Activated B cell treated with CpG ODN at 0.5 μM for 24 hours (primary cell): ENCODE measurements around the gene ETS1. TPM values are rescaled to one million over a fixed set of nuclear protein-coding genes. Genes with fewer than 3 reads are reported as not detected.

Experiments used
- ATAC-seq: fragments of 200-7000 bp; cut with Tn5 transposase; one replicate; pipeline ENCODE4 v1.10.0; 2021; ENCODE audit warnings: low read depth, mild to moderate bottlenecking, moderate library complexity
- CTCF ChIA-PET: fragments of 350-600 bp; sonication (Branson Sonifier 250); formaldehyde crosslinking; loops from one replicate; lab custom pipeline; 2021; ENCODE audit warnings: antibody characterized with exemption; lab: Charles Lee
- POLR2A ChIA-PET: fragments of 350-600 bp; sonication (Branson Sonifier 250); formaldehyde crosslinking; loops from one replicate; lab custom pipeline; 2021; ENCODE audit warnings: antibody characterized with exemption; lab: Charles Lee
- DNase-seq: peaks from one replicate; pipeline ENCODE4 v3.0.0; 2022
- H3K27ac Mint-ChIP-seq: one replicate; pipeline ENCODE4 v1.8.0; 2020; ENCODE audit warnings: mixed read lengths
- H3K27me3 Mint-ChIP-seq: one replicate; pipeline ENCODE4 v1.8.0; 2021; ENCODE audit warnings: mixed read lengths
- H3K36me3 Mint-ChIP-seq: one replicate; pipeline ENCODE4 v1.8.0; 2021; ENCODE audit warnings: low read depth, mixed read lengths
- H3K4me1 Mint-ChIP-seq: one replicate; pipeline ENCODE4 v1.8.0; 2021; ENCODE audit warnings: mixed read lengths
- H3K4me3 Mint-ChIP-seq: one replicate; pipeline ENCODE4 v1.8.0; 2020; ENCODE audit warnings: mild to moderate bottlenecking, mixed read lengths
- H3K9me3 Mint-ChIP-seq: one replicate; pipeline ENCODE4 v1.8.0; 2020; ENCODE audit warnings: mixed read lengths
- intact Hi-C: fragments of 100-400 bp; cut with micrococcal nuclease; formaldehyde crosslinking; loops from one replicate; pipeline ENCODE4 v1.15.1; 2024
- total RNA-seq: library from RNA; stranded (reverse); gene quantifications from 2 replicates; pipeline ENCODE4 v1.2.3, GENCODE V29; 2022
- TF ChIP-seq, protein P1 (sequence below): fragments of 200-600 bp; IDR thresholded peaks from one replicate; pipeline ENCODE4 v1.8.0; 2022; ENCODE audit warnings: antibody characterized with exemption, mild to moderate bottlenecking

The ETS1 gene
- total RNA-seq, 1 donor from 2014 or later = 301 TPM

- intact Hi-C loops = no loop called here
- ATAC-seq (no peak), DNase-seq (no peak)
- Mint-ChIP-seq H3K4me1 (peaks cover 91% of the 10 kb centered on the region), H3K27me3 (no peaks in the 10 kb centered on the region), H3K4me3 (peak overlapping the region; percentile 99), H3K27ac (peak overlapping the region; percentile 97), H3K9me3 (no peaks in the 10 kb centered on the region), H3K36me3 (peaks cover 89% of the 10 kb centered on the region)
- TF ChIP-seq, protein P1, sequence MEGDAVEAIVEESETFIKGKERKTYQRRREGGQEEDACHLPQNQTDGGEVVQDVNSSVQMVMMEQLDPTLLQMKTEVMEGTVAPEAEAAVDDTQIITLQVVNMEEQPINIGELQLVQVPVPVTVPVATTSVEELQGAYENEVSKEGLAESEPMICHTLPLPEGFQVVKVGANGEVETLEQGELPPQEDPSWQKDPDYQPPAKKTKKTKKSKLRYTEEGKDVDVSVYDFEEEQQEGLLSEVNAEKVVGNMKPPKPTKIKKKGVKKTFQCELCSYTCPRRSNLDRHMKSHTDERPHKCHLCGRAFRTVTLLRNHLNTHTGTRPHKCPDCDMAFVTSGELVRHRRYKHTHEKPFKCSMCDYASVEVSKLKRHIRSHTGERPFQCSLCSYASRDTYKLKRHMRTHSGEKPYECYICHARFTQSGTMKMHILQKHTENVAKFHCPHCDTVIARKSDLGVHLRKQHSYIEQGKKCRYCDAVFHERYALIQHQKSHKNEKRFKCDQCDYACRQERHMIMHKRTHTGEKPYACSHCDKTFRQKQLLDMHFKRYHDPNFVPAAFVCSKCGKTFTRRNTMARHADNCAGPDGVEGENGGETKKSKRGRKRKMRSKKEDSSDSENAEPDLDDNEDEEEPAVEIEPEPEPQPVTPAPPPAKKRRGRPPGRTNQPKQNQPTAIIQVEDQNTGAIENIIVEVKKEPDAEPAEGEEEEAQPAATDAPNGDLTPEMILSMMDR = no peak
- POLR2A ChIA-PET = interaction anchor here (1.3 to 12.7 kb wide), 9 partner anchors 7 to 241 kb away, joined by 3 to 283 read pairs (median 111); no protein-coding TSS in a partner anchor
- CTCF ChIA-PET = interaction anchor here (1.4 to 5.7 kb wide), 2 partner anchors 37 to 226 kb away, joined by 4 to 24 read pairs; no protein-coding TSS in a partner anchor
These were observed 71.3 kb downstream of the ETS1 start for GRCh38 chr11:128515826-128516778.

DNA sequence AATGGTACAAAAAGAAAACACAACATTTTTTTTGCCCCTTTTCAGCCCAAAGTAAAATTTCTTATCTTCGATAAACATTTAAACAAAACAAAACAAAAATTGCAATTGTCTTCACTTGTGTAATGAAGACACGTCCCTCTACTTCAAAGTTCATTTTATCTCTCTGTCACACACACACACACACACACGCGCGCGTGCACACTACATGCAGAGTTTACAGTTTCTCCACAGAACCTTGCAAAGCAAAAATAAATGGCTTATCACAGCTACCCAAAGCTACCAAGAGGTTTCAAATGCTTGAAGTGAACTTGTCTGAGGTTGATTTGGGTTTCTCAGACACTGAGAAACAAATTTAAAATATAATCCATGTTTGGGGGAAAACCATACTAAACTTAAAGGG lies 72.3 kb downstream of the ETS1 start:
- no peaks in the 10 kb centered on the region for H3K27me3 Mint-ChIP-seq
- no peak for ATAC-seq
- POLR2A ChIA-PET = interaction anchor here (0.6 to 12.7 kb wide), 4 partner anchors 6 to 242 kb away, joined by 3 to 221 read pairs (median 57); no protein-coding TSS in a partner anchor
- no peak for DNase-seq
- peak overlapping the region; percentile 24 for H3K4me3 Mint-ChIP-seq
- H3K36me3 Mint-ChIP-seq = peaks cover 89% of the 10 kb centered on the region
- TF ChIP-seq, protein P1 = no peak
- H3K4me1 Mint-ChIP-seq = peaks cover 96% of the 10 kb centered on the region
- H3K9me3 Mint-ChIP-seq = no peaks in the 10 kb centered on the region
- peak overlapping the region; percentile 97 for H3K27ac Mint-ChIP-seq
- intact Hi-C loops = no loop called here
- CTCF ChIA-PET = interaction anchor here (1.4 kb wide), 1 partner anchor 225 kb away, joined by 4 read pairs; no protein-coding TSS in a partner anchor

- ATAC-seq (no peak), DNase-seq (no peak)
- ChIA-PET POLR2A (interaction anchor here (1.5 to 12.7 kb wide), 2 partner anchors 42 to 243 kb away, joined by 3 to 221 read pairs; no protein-coding TSS in a partner anchor), CTCF (interaction anchor here (1.4 kb wide), 1 partner anchor 224 kb away, joined by 4 read pairs; no protein-coding TSS in a partner anchor)
- peaks cover 100% of the 10 kb centered on the region for H3K4me1 Mint-ChIP-seq
- TF ChIP-seq, protein P1 = no peak
- peaks cover 88% of the 10 kb centered on the region for H3K36me3 Mint-ChIP-seq
- H3K4me3 Mint-ChIP-seq = peak overlapping the region; percentile 33
- H3K27ac Mint-ChIP-seq = peak overlapping the region; percentile 62
- intact Hi-C loops = no loop called here
- no peaks in the 10 kb centered on the region for H3K27me3 Mint-ChIP-seq
- no peaks in the 10 kb centered on the region for H3K9me3 Mint-ChIP-seq
These were observed 73.3 kb downstream of the ETS1 start for GRCh38 chr11:128513915-128514681.

DNA sequence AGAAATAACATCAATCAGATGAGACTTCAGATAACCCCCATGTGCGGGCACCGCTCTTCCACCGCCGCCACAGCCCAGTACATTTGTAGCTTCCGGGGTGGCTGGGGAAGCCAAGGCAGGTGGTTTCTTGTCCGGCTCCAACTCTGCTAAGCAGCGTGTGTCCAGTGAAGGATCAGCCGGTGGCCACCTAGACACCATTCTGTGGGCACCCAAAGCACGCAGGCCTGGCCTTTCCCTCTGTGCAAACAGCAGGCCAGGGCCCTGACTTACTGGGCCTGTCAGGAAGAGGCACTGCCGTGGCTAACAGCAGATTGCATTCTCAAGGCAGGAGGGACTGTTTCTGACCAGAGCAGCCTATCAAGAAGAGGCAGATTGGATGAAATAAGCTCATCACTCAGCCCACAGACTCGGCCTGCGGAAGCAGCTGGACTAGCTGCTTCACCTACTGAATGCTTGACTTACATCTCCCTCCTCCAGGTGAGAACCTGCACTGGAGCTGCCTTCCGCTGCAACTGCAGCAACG lies 74.8 kb downstream of the ETS1 start:
- Mint-ChIP-seq H3K9me3 (no peaks in the 10 kb centered on the region), H3K27ac (peak overlapping the region; percentile 43), H3K4me1 (peaks cover 100% of the 10 kb centered on the region), H3K36me3 (peaks cover 85% of the 10 kb centered on the region), H3K27me3 (no peaks in the 10 kb centered on the region), H3K4me3 (peak overlapping the region; percentile 11)
- ATAC-seq = no peak
- intact Hi-C loops = no loop called here
- TF ChIP-seq, protein P1 = no peak
- CTCF ChIA-PET = interaction anchor here (0.9 to 1.4 kb wide), 2 partner anchors 38 to 120 kb away, joined by 3 to 4 read pairs; no protein-coding TSS in a partner anchor
- DNase-seq = no peak
- POLR2A ChIA-PET = interaction anchor here (0.9 to 12.7 kb wide), 7 partner anchors 7 to 123 kb away, joined by 3 to 221 read pairs (median 5); no protein-coding TSS in a partner anchor
